K562 (cell line): ENCODE results near the gene OR2B2. TPM values are rescaled to one million over a fixed set of nuclear protein-coding genes. Genes with fewer than 3 reads are reported as not detected.

Experiments used
- ARHGAP35 ChIP-seq: fragments of 450-650 bp; IDR thresholded peaks from 2 replicates; pipeline ENCODE4 v1.6.1; 2018; ENCODE audit not compliant: partially characterized antibody
- ARID1B ChIP-seq: fragments of 450-650 bp; IDR thresholded peaks from 2 replicates; pipeline ENCODE4 v1.6.1; 2016; ENCODE audit warnings: antibody characterized with exemption, mild to moderate bottlenecking, inconsistent platforms
- CEBPZ ChIP-seq: fragments of 150-350 bp; IDR thresholded peaks from 2 replicates; pipeline ENCODE4 v1.6.1; 2014; ENCODE audit warnings: low read depth, mild to moderate bottlenecking, low read length, borderline replicate concordance
- FOXJ3 ChIP-seq: sonication (generic); formaldehyde crosslinking; IDR thresholded peaks from 2 replicates; pipeline ENCODE4 v1.4.0; 2020; ENCODE audit warnings: mild to moderate bottlenecking, missing genetic modification reagents
- FOXP1 ChIP-seq: sonication (generic); formaldehyde crosslinking; IDR thresholded peaks from 2 replicates; pipeline ENCODE4 v1.8.0; 2022; ENCODE audit warnings: mild to moderate bottlenecking, missing genetic modification reagents
- KDM1A ChIP-seq, 2 experiments: fragments of 450-650 bp; IDR thresholded peaks; 2 replicates each; pipeline ENCODE4 v1.6.1; 2016; ENCODE audit warnings: mild to moderate bottlenecking in 2 of 2
- L3MBTL2 ChIP-seq: fragments of 450-650 bp; IDR thresholded peaks from 2 replicates; pipeline ENCODE4 v1.6.1; 2016; ENCODE audit warnings: mild to moderate bottlenecking, moderate library complexity
- NCOA4 ChIP-seq: fragments of 450-650 bp; IDR thresholded peaks from 2 replicates; pipeline ENCODE4 v1.6.1; 2018; ENCODE audit warnings: mild to moderate bottlenecking; ENCODE audit not compliant: partially characterized antibody
- PURB ChIP-seq: sonication (generic); formaldehyde crosslinking; IDR thresholded peaks from 2 replicates; pipeline ENCODE4 v1.9.0; 2021; ENCODE audit warnings: low read depth, mild to moderate bottlenecking, missing genetic modification reagents
- RUNX1 ChIP-seq: sonication (generic); IDR thresholded peaks from 2 replicates; pipeline ENCODE4 v1.6.1; 2016; ENCODE audit warnings: antibody characterized with exemption, low read depth
- STAG1 ChIP-seq: sonication (generic); formaldehyde crosslinking; IDR thresholded peaks from 2 replicates; pipeline ENCODE4 v1.5.0; 2020; ENCODE audit warnings: missing genetic modification reagents, borderline replicate concordance
- ZKSCAN8 ChIP-seq: fragments of 200-800 bp; sonication (Bioruptor generic); IDR thresholded peaks from 2 replicates; pipeline ENCODE4 v1.6.1; 2016; ENCODE audit warnings: missing genetic modification characterization, missing compliant biosample characterization
- ZNF57 ChIP-seq: fragments of 450-650 bp; formaldehyde crosslinking; IDR thresholded peaks from 2 replicates; pipeline ENCODE4 v1.4.0; 2020; ENCODE audit warnings: mild to moderate bottlenecking, moderate library complexity
- ZNF592 ChIP-seq: fragments of 450-650 bp; IDR thresholded peaks from 2 replicates; pipeline ENCODE4 v1.6.1; 2017; ENCODE audit warnings: antibody characterized with exemption, mild to moderate bottlenecking
- ZNF655 ChIP-seq: fragments of 250-450 bp; sonication (Bioruptor Pico); IDR thresholded peaks from 2 replicates; pipeline ENCODE4 v1.5.0; 2021
- polyA plus RNA-seq, 8 experiments: library from polyadenylated mRNA; depleted of rRNA in 4 of 8; stranded (reverse) in 5 of 8; unstranded in 3 of 8; fragments of >200 nt; fragmentation: Nextera tagmentation in 2 of 8; fragmentation: Illumina TruSeq in 1 of 8; extraction: Ambion mirVana in 2 of 8; extraction: Trizol in 1 of 8; gene quantifications; 2 replicates each; pipeline versions ENCODE4 v1.2.1 to v1.2.3, GENCODE V29; 2011 to 2014; ENCODE audit warnings: inconsistent platforms in 1 of 8, missing spikeins in 1 of 8
- total RNA-seq, 7 experiments: library from RNA; depleted of rRNA in 6 of 7; stranded (reverse); fragments of >200 nt in 6 of 7; fragmentation: Illumina TruSeq in 2 of 7; extraction: Trizol in 2 of 7; gene quantifications; 2 replicates each; pipeline versions ENCODE4 v1.2.1 to v1.2.3, GENCODE V29; 2011 to 2021; ENCODE audit warnings: low replicate concordance in 1 of 7
- TF ChIP-seq, protein P1 (sequence below): sonication (generic); formaldehyde crosslinking; IDR thresholded peaks from 2 replicates; pipeline ENCODE4 v1.4.0; 2020; ENCODE audit warnings: mild to moderate bottlenecking, missing genetic modification reagents

The OR2B2 gene
- total and polyA plus RNA-seq, 9 of the 15 experiments (the other 6 are each of a cell fraction or from before 2014, with no cell fraction given): 0.24 TPM; not detected in 8

- TF ChIP-seq STAG1 (no peak), KDM1A (IDR thresholded peaks at IDR 0.05) (peak; percentile 29 to 31; a peak in 1 of 4 replicates), PURB (CRISPR knock-in tag) (no peak), CEBPZ (peak; percentile 31; the same call in 1 of the 2 replicates), ARHGAP35 (no peak), ZKSCAN8 (no peak), NCOA4 (no peak), RUNX1 (no peak), ARID1B (no peak), ZNF655 (CRISPR knock-in tag) (no peak), FOXJ3 (CRISPR knock-in tag) (no peak), L3MBTL2 (peak; percentile 96), FOXP1 (CRISPR knock-in tag) (peak; percentile 39; the same call in 1 of the 2 replicates), ZNF57 (CRISPR knock-in tag) (no peak), ZNF592 (peak; percentile 96)
- TF ChIP-seq, protein P1, sequence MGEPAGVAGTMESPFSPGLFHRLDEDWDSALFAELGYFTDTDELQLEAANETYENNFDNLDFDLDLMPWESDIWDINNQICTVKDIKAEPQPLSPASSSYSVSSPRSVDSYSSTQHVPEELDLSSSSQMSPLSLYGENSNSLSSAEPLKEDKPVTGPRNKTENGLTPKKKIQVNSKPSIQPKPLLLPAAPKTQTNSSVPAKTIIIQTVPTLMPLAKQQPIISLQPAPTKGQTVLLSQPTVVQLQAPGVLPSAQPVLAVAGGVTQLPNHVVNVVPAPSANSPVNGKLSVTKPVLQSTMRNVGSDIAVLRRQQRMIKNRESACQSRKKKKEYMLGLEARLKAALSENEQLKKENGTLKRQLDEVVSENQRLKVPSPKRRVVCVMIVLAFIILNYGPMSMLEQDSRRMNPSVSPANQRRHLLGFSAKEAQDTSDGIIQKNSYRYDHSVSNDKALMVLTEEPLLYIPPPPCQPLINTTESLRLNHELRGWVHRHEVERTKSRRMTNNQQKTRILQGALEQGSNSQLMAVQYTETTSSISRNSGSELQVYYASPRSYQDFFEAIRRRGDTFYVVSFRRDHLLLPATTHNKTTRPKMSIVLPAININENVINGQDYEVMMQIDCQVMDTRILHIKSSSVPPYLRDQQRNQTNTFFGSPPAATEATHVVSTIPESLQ (CRISPR knock-in tag): no peak
Measured at GRCh38 chr6:27902335-27903314, 9.6 kb downstream of the OR2B2 start (continued).
